Measurements from ENCODE around the gene REPS1.

DNA sequence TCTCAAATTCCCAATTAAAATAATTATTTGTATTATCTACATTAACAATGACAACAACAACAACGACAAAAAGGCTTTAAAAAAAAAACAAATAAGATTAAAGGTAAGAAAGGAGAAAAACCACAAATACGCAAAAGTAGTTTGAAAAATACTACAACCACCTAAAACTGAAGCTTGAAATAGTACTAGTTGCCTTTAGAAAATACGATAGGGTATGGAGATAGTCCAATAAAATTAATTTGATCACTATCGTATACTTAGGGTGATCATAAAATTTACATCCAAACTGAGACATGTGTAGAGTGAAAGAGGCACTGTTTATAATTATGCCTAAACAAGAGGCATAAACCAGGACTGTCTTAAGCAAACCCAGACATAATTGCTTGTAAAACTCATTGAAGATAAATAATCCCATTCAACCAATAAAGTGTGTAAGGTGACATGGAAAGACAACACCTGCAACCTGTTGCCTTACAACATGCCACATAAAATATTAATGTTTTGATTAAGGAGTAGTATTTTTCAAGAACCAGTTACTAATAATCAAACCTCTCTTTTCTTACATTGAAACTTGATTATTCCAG lies 22.7 kb downstream of the REPS1 start:
- no peak for TF ChIP-seq POLR2A (IDR thresholded peaks at IDR 0.05; ENCODE audit: low read depth, low read length)
- no peak for TF ChIP-seq POLR2AphosphoS5 (IDR thresholded peaks at IDR 0.05; ENCODE audit: low read depth, low read length)
